ENCODE data around the gene ATP5F1D. TPM values are rescaled to one million over a fixed set of nuclear protein-coding genes. Genes with fewer than 3 reads are reported as not detected.
A peak's percentile ranks its signal among the peaks of the same experiment; 100 is the strongest.

The ATP5F1D gene
- total and polyA plus RNA-seq, 2 of the 13 experiments (the other 11 are each of a cell fraction or from before 2014, with no cell fraction given): 39.4 to 78.7 TPM

DNA sequence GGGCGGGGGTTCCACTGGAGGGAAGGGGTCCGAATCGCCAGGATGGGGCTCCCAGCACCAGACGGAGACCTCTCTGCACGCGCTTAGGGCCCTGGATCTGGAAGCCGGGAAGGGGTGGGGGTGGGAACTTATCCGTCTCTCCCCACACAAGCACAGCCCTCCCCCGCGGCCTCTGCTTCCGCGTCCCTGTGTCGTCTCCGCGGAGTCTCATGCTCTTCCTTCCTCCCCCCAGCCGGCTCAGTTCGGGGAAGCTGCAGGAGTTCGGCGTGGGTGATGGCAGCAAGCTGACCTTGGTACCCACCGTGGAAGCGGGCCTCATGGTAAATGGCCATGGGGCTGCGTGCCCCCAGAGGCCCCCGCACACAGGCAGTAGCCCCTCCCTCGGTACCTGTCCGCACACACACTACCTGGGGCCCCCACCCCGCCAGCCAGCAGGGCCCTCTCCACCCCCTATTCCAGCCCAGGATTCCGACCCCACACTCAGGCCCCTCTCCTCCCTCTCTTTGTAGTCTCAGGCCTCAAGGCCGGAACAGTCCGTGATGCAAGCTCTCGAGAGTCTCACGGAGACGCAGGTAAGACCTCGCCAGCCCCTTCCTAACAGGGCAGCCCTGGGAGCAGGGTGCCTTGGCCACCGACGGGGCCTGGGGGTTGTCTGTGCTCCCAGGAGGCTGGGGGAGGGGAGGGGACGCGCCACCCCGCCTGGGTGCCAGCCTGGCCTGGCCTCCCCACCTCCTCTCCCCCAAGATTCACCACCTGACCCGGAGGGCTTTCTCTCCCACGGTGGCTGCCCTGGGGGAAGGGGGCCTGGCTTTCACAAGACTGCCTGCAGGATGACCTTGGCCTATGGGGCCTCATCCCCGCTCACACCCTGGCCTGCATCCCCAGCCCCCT, 10.0 kb downstream of the ATP5F1D start (continued):
- TF ChIP-seq ZFP1 (CRISPR knock-in tag; IDR thresholded peaks at IDR 0.05) (no peak), ARNTL (CRISPR knock-in tag; IDR thresholded peaks at IDR 0.05) (no peak), ZNF773 (CRISPR knock-in tag; IDR thresholded peaks at IDR 0.05; ENCODE audit: borderline replicate concordance) (no peak), ZNF724P (CRISPR knock-in tag; IDR thresholded peaks at IDR 0.05; ENCODE audit: borderline replicate concordance) (no peak), KDM5A (IDR thresholded peaks at IDR 0.05; ENCODE audit: borderline replicate concordance, low read length) (no peak), NCOA2 (CRISPR knock-in tag; IDR thresholded peaks at IDR 0.05) (no peak; the same call in 1 of the 2 replicates), HOXA7 (CRISPR knock-in tag; IDR thresholded peaks at IDR 0.05) (no peak), ZNF891 (CRISPR knock-in tag; IDR thresholded peaks at IDR 0.05) (no peak), GATAD2A (CRISPR knock-in tag; IDR thresholded peaks at IDR 0.05) (no peak), CC2D1A (CRISPR knock-in tag; IDR thresholded peaks at IDR 0.05) (no peak), SYNCRIP (IDR thresholded peaks at IDR 0.05; ENCODE audit: insufficient read depth, low read depth, low read length) (no peak), PHB2 (IDR thresholded peaks at IDR 0.05; ENCODE audit: partially characterized antibody) (no peak), YEATS4 (CRISPR knock-in tag; IDR thresholded peaks at IDR 0.05; ENCODE audit: borderline replicate concordance) (no peak; the same call in none of the 2 replicates), ZNF558 (CRISPR knock-in tag; IDR thresholded peaks at IDR 0.05; ENCODE audit: borderline replicate concordance) (no peak), ZNF772 (CRISPR knock-in tag; IDR thresholded peaks at IDR 0.05) (no peak), WIZ (CRISPR knock-in tag; IDR thresholded peaks at IDR 0.05) (peak; percentile 64; the same call in 1 of the 2 replicates), MAZ (IDR thresholded peaks at IDR 0.05; ENCODE audit: borderline replicate concordance, low read depth, low read length) (no peak), MAZ (CRISPR knock-in tag; IDR thresholded peaks at IDR 0.05; ENCODE audit: low read depth) (peak; percentile 57; the same call in 1 of the 2 replicates), ZNF670 (CRISPR knock-in tag; IDR thresholded peaks at IDR 0.05; ENCODE audit: borderline replicate concordance) (no peak)
- TF ChIP-seq, protein P1, sequence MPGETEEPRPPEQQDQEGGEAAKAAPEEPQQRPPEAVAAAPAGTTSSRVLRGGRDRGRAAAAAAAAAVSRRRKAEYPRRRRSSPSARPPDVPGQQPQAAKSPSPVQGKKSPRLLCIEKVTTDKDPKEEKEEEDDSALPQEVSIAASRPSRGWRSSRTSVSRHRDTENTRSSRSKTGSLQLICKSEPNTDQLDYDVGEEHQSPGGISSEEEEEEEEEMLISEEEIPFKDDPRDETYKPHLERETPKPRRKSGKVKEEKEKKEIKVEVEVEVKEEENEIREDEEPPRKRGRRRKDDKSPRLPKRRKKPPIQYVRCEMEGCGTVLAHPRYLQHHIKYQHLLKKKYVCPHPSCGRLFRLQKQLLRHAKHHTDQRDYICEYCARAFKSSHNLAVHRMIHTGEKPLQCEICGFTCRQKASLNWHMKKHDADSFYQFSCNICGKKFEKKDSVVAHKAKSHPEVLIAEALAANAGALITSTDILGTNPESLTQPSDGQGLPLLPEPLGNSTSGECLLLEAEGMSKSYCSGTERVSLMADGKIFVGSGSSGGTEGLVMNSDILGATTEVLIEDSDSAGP (CRISPR knock-in tag; IDR thresholded peaks at IDR 0.05; ENCODE audit: borderline replicate concordance): 0 out of 2 replicates have a peak, but pooled peaks have one; percentile 47
- TF ChIP-seq, protein P2, sequence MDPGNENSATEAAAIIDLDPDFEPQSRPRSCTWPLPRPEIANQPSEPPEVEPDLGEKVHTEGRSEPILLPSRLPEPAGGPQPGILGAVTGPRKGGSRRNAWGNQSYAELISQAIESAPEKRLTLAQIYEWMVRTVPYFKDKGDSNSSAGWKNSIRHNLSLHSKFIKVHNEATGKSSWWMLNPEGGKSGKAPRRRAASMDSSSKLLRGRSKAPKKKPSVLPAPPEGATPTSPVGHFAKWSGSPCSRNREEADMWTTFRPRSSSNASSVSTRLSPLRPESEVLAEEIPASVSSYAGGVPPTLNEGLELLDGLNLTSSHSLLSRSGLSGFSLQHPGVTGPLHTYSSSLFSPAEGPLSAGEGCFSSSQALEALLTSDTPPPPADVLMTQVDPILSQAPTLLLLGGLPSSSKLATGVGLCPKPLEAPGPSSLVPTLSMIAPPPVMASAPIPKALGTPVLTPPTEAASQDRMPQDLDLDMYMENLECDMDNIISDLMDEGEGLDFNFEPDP (CRISPR knock-in tag; conservative IDR thresholded peaks at IDR 0.05): no peak
- TF ChIP-seq, protein P3, sequence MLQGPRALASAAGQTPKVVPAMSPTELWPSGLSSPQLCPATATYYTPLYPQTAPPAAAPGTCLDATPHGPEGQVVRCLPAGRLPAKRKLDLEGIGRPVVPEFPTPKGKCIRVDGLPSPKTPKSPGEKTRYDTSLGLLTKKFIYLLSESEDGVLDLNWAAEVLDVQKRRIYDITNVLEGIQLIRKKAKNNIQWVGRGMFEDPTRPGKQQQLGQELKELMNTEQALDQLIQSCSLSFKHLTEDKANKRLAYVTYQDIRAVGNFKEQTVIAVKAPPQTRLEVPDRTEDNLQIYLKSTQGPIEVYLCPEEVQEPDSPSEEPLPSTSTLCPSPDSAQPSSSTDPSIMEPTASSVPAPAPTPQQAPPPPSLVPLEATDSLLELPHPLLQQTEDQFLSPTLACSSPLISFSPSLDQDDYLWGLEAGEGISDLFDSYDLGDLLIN (CRISPR knock-in tag; IDR thresholded peaks at IDR 0.05; ENCODE audit: borderline replicate concordance): no peak
- TF ChIP-seq, protein P4, sequence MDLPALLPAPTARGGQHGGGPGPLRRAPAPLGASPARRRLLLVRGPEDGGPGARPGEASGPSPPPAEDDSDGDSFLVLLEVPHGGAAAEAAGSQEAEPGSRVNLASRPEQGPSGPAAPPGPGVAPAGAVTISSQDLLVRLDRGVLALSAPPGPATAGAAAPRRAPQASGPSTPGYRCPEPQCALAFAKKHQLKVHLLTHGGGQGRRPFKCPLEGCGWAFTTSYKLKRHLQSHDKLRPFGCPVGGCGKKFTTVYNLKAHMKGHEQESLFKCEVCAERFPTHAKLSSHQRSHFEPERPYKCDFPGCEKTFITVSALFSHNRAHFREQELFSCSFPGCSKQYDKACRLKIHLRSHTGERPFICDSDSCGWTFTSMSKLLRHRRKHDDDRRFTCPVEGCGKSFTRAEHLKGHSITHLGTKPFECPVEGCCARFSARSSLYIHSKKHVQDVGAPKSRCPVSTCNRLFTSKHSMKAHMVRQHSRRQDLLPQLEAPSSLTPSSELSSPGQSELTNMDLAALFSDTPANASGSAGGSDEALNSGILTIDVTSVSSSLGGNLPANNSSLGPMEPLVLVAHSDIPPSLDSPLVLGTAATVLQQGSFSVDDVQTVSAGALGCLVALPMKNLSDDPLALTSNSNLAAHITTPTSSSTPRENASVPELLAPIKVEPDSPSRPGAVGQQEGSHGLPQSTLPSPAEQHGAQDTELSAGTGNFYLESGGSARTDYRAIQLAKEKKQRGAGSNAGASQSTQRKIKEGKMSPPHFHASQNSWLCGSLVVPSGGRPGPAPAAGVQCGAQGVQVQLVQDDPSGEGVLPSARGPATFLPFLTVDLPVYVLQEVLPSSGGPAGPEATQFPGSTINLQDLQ (CRISPR knock-in tag; IDR thresholded peaks at IDR 0.05): no peak

Measured in HepG2 (cell line).